OCI-LY1 (cell line): ENCODE measurements around the gene RPL22L1.

Experiments
- H2AFZ ChIP-seq: fragments of 200-600 bp; sonication (generic), shearing (Covaris generic); 2 replicates; pipeline ENCODE4 v1.6.0; 2014; ENCODE audit warnings: antibody characterized with exemption, mild to moderate bottlenecking, low read length
- H3F3A ChIP-seq: fragments of 200-600 bp; sonication (generic), shearing (Covaris generic); 2 replicates; pipeline ENCODE4 v1.6.0; 2014; ENCODE audit warnings: mild to moderate bottlenecking, antibody characterized with exemption, low read length, moderate library complexity; ENCODE audit not compliant: insufficient read depth
- H3K27ac ChIP-seq: fragments of 200-600 bp; sonication (generic); 2 replicates; pipeline ENCODE4 v1.5.1; 2014; ENCODE audit warnings: low read length, mixed run types, mild to moderate bottlenecking, low read depth; ENCODE audit not compliant: poor library complexity, severe bottlenecking
- H3K27me3 ChIP-seq: fragments of 200-600 bp; sonication (generic); 2 replicates; pipeline ENCODE4 v1.6.0; 2014; ENCODE audit warnings: antibody characterized with exemption, mild to moderate bottlenecking, low read length, moderate library complexity; ENCODE audit not compliant: insufficient read depth
- H3K36me3 ChIP-seq: fragments of 200-600 bp; sonication (generic); 2 replicates; pipeline ENCODE4 v1.6.1; 2014; ENCODE audit warnings: mild to moderate bottlenecking, antibody characterized with exemption, low read length, moderate library complexity, mixed read lengths; ENCODE audit not compliant: insufficient read depth
- H3K4me1 ChIP-seq: fragments of 200-600 bp; sonication (generic); 2 replicates; pipeline ENCODE4 v1.5.1; 2014; ENCODE audit warnings: mild to moderate bottlenecking, low read length, moderate library complexity; ENCODE audit not compliant: insufficient read depth, severe bottlenecking
- H3K4me2 ChIP-seq: fragments of 200-600 bp; sonication (generic), shearing (Covaris generic); 2 replicates; pipeline ENCODE4 v1.6.1; 2014; ENCODE audit warnings: low read length
- H3K4me3 ChIP-seq: fragments of 200-600 bp; sonication (generic); 2 replicates; pipeline ENCODE4 v1.5.1; 2014; ENCODE audit warnings: low read length, low read depth, mild to moderate bottlenecking, mixed read lengths; ENCODE audit not compliant: poor library complexity, severe bottlenecking
- H3K79me2 ChIP-seq: fragments of 200-600 bp; shearing (Covaris generic); 2 replicates; pipeline ENCODE4 v1.6.1; 2016; ENCODE audit warnings: mixed run types, low read length, mixed read lengths; ENCODE audit not compliant: insufficient read depth
- H3K9ac ChIP-seq: fragments of 200-600 bp; sonication (generic), shearing (Covaris generic); 2 replicates; pipeline ENCODE4 v1.6.1; 2014; ENCODE audit warnings: mild to moderate bottlenecking, low read length, mixed read lengths
- H3K9me2 ChIP-seq: fragments of 200-600 bp; sonication (generic), shearing (Covaris generic); 2 replicates; pipeline ENCODE4 v1.6.1; 2014; ENCODE audit warnings: low read depth, mild to moderate bottlenecking, low read length, mixed read lengths
- H3K9me3 ChIP-seq: fragments of 200-600 bp; shearing (Covaris generic); 2 replicates; pipeline ENCODE4 v1.6.1; 2014; ENCODE audit warnings: low read length, mixed read lengths
- H4K20me1 ChIP-seq: fragments of 200-600 bp; sonication (generic), shearing (Covaris generic); 2 replicates; pipeline ENCODE4 v1.6.0; 2016; ENCODE audit warnings: mild to moderate bottlenecking, low read length; ENCODE audit not compliant: insufficient read depth
- CTCF ChIP-seq: fragments of 200-600 bp; sonication (generic), shearing (Covaris generic); IDR thresholded peaks from 2 replicates; pipeline ENCODE4 v1.5.1; 2017; ENCODE audit warnings: mild to moderate bottlenecking, antibody characterized with exemption, low read length, moderate library complexity, mixed read lengths
- EZH2 ChIP-seq: fragments of 200-600 bp; sonication (generic), shearing (Covaris generic); IDR thresholded peaks from 2 replicates; pipeline ENCODE4 v1.8.0; 2017; ENCODE audit warnings: borderline replicate concordance, mixed run types, mild to moderate bottlenecking, antibody characterized with exemption, low read length, moderate library complexity, mixed read lengths

The RPL22L1 gene

GRCh38 chr3:170848292-170848917 lies 21.6 kb downstream of the RPL22L1 start:
- Histone ChIP-seq H3K4me2 (no peak overlapping the region), H3K4me1 (no peaks in the 10 kb centered on the region), H3K27ac (no peak overlapping the region), H3K9me2 (no peaks in the 10 kb centered on the region), H3K9ac (no peak overlapping the region), H3K79me2 (no peaks in the 10 kb centered on the region), H3K4me3 (no peak overlapping the region), H3K36me3 (no peaks in the 10 kb centered on the region), H2AFZ (no peak overlapping the region), H3K9me3 (no peaks in the 10 kb centered on the region), H3F3A (no peaks in the 10 kb centered on the region), H4K20me1 (no peaks in the 10 kb centered on the region), H3K27me3 (no peaks in the 10 kb centered on the region)
- peak; percentile 66 for TF ChIP-seq CTCF
- no peak for TF ChIP-seq EZH2

- Histone ChIP-seq H3K9me2 (no peaks in the 10 kb centered on the region), H3K9ac (no peak overlapping the region), H3F3A (no peaks in the 10 kb centered on the region), H3K36me3 (no peaks in the 10 kb centered on the region), H3K4me2 (no peak overlapping the region), H2AFZ (no peak overlapping the region), H3K27me3 (no peaks in the 10 kb centered on the region), H3K27ac (no peak overlapping the region), H3K9me3 (no peaks in the 10 kb centered on the region), H3K4me3 (no peak overlapping the region), H3K79me2 (no peaks in the 10 kb centered on the region), H4K20me1 (no peaks in the 10 kb centered on the region), H3K4me1 (no peaks in the 10 kb centered on the region)
- TF ChIP-seq EZH2 (no peak), CTCF (no peak)
These were observed 25.6 kb downstream of the RPL22L1 start for GRCh38 chr3:170844377-170844776.

GRCh38 chr3:170840291-170840859 lies 29.6 kb downstream of the RPL22L1 start:
- H3F3A ChIP-seq, result no peaks in the 10 kb centered on the region
- H3K27me3 ChIP-seq, result no peaks in the 10 kb centered on the region
- H3K4me2 ChIP-seq, result no peak overlapping the region
- no peaks in the 10 kb centered on the region for H3K79me2 ChIP-seq
- no peak overlapping the region for H3K9ac ChIP-seq
- no peak overlapping the region for H3K4me3 ChIP-seq
- H2AFZ ChIP-seq, result no peak overlapping the region
- no peaks in the 10 kb centered on the region for H3K4me1 ChIP-seq
- H3K9me3 ChIP-seq, result no peaks in the 10 kb centered on the region
- no peak for TF ChIP-seq CTCF
- TF ChIP-seq EZH2, result no peak
- H3K9me2 ChIP-seq, result no peaks in the 10 kb centered on the region
- H4K20me1 ChIP-seq, result no peaks in the 10 kb centered on the region
- no peak overlapping the region for H3K27ac ChIP-seq
- no peaks in the 10 kb centered on the region for H3K36me3 ChIP-seq
